CD14-positive monocyte (primary cell): ENCODE results near the gene MET. TPM values are rescaled to one million over a fixed set of nuclear protein-coding genes. Genes with fewer than 3 reads are reported as not detected.

Experiments
- DNase-seq, 3 donors: peaks; one replicate each; pipeline ENCODE4 v3.0.0-alpha.2; 2011 to 2022
- H2AFZ ChIP-seq: 2 replicates; pipeline ENCODE4 v1.6.0; 2012; ENCODE audit warnings: mild to moderate bottlenecking, low read depth, low read length, inconsistent platforms; ENCODE audit not compliant: insufficient read depth, poor library complexity, severe bottlenecking
- H3K27ac ChIP-seq, 2 donors: 1 replicate in 1 of 2; 2 replicates in 1 of 2; pipeline ENCODE4 v1.5.1; 2012 to 2013; ENCODE audit warnings: low read length in 2 of 2, control low read depth in 1 of 2, inconsistent platforms in 1 of 2, low read depth in 1 of 2, mild to moderate bottlenecking in 1 of 2
- H3K27me3 ChIP-seq, 2 donors: one replicate each; pipeline versions ENCODE4 v1.6.0 to v1.6.1; 2011 to 2013; ENCODE audit warnings: low read length in 2 of 2; ENCODE audit not compliant: control insufficient read depth in 2 of 2, insufficient read depth in 2 of 2
- H3K36me3 ChIP-seq, 2 donors: replicated peaks in 1 of 2; 1 replicate in 1 of 2; 2 replicates in 1 of 2; pipeline versions ENCODE4 v1.5.1 to v1.6.1; 2012 to 2013; ENCODE audit warnings: low read length in 2 of 2, control low read depth in 1 of 2, inconsistent platforms in 1 of 2, mild to moderate bottlenecking in 1 of 2; ENCODE audit not compliant: insufficient read depth in 2 of 2, control insufficient read depth in 1 of 2
- H3K4me1 ChIP-seq, 2 donors: 1 replicate in 1 of 2; 2 replicates in 1 of 2; pipeline versions ENCODE4 v1.5.1 to v1.6.1; 2012 to 2013; ENCODE audit warnings: low read length in 2 of 2, control low read depth in 1 of 2, inconsistent platforms in 1 of 2, mild to moderate bottlenecking in 1 of 2, moderate library complexity in 1 of 2; ENCODE audit not compliant: insufficient read depth in 2 of 2, control insufficient read depth in 1 of 2
- H3K4me2 ChIP-seq: replicated peaks from 2 replicates; pipeline ENCODE3; 2012; ENCODE audit warnings: low read length, moderate library complexity, mild to moderate bottlenecking; ENCODE audit not compliant: poor library complexity, severe bottlenecking; ENCODE audit errors: extremely low read depth
- H3K4me3 ChIP-seq, 3 experiments: fragments of 200-600 bp in 1 of 3; sonication (generic) in 1 of 3; replicated peaks in 1 of 3; 1 replicate in 2 of 3; 2 replicates in 1 of 3; pipeline ENCODE4 v1.5.1; 2011 to 2013; ENCODE audit warnings: low read length in 3 of 3, mild to moderate bottlenecking in 3 of 3, control low read depth in 2 of 3, low read depth in 2 of 3, inconsistent platforms in 1 of 3, moderate library complexity in 1 of 3
- H3K79me2 ChIP-seq: 2 replicates; pipeline ENCODE4 v1.6.0; 2012; ENCODE audit warnings: mild to moderate bottlenecking, control low read depth, inconsistent platforms, low read length, moderate library complexity; ENCODE audit not compliant: insufficient read depth
- H3K9ac ChIP-seq: 2 replicates; pipeline ENCODE4 v1.6.0; 2017; ENCODE audit warnings: low read length, mild to moderate bottlenecking; ENCODE audit not compliant: insufficient read depth, poor library complexity, severe bottlenecking
- H3K9me3 ChIP-seq, 2 donors: replicated peaks in 1 of 2; 1 replicate in 1 of 2; 2 replicates in 1 of 2; pipeline versions ENCODE4 v1.5.1 to v1.6.1; 2012 to 2013; ENCODE audit warnings: low read length in 2 of 2, control low read depth in 1 of 2; ENCODE audit not compliant: control insufficient read depth in 1 of 2, insufficient read depth in 1 of 2
- H4K20me1 ChIP-seq: 2 replicates; pipeline ENCODE4 v1.6.0; 2012; ENCODE audit warnings: mild to moderate bottlenecking, low read length, control low read depth, moderate library complexity; ENCODE audit not compliant: insufficient read depth
- H3K27ac Mint-ChIP-seq, 7 donors: one replicate each; pipeline ENCODE4 v1.8.0; 2020; ENCODE audit warnings: mild to moderate bottlenecking in 7 of 7, mixed read lengths in 7 of 7, moderate library complexity in 6 of 7, inconsistent platforms in 2 of 7
- H3K27me3 Mint-ChIP-seq, 3 donors: one replicate each; pipeline ENCODE4 v1.8.0; 2021 to 2022; ENCODE audit warnings: low read depth in 3 of 3, mild to moderate bottlenecking in 3 of 3, mixed read lengths in 3 of 3, moderate library complexity in 3 of 3, inconsistent platforms in 1 of 3
- H3K36me3 Mint-ChIP-seq, 2 donors: one replicate each; pipeline ENCODE4 v1.8.0; 2020; ENCODE audit warnings: mixed read lengths in 2 of 2, inconsistent platforms in 1 of 2, mild to moderate bottlenecking in 1 of 2
- H3K4me1 Mint-ChIP-seq: one replicate; pipeline ENCODE4 v1.8.0; 2020; ENCODE audit warnings: mild to moderate bottlenecking, mixed read lengths
- H3K4me3 Mint-ChIP-seq, 2 donors: one replicate each; pipeline ENCODE4 v1.8.0; 2020; ENCODE audit warnings: mild to moderate bottlenecking in 2 of 2, mixed read lengths in 2 of 2, moderate library complexity in 1 of 2
- H3K9me3 Mint-ChIP-seq, 7 donors: one replicate each; pipeline ENCODE4 v1.8.0; 2020 to 2022; ENCODE audit warnings: mixed read lengths in 7 of 7, mild to moderate bottlenecking in 6 of 7, moderate library complexity in 6 of 7, inconsistent platforms in 2 of 7
- WGBS: methylation state at CpG from one replicate; pipeline ENCODE4 v1.1.5; 2013; ENCODE audit warnings: missing lambda C conversion rate; ENCODE audit not compliant: insufficient coverage; 5-methylcytosine and 5-hydroxymethylcytosine counted together
- intact Hi-C, 2 donors: fragments of 100-400 bp; cut with micrococcal nuclease; formaldehyde crosslinking; loops; one replicate each; pipeline versions ENCODE4 v1.15.0 to v1.15.1; 2023
- polyA plus RNA-seq, 3 donors: library from polyadenylated mRNA; depleted of rRNA in 1 of 3; unstranded in 2 of 3; stranded (reverse) in 1 of 3; fragments of 300-500 nt in 2 of 3; fragments of >200 nt in 1 of 3; fragmentation: Illumina TruSeq in 2 of 3; gene quantifications; 1 replicate in 2 of 3; 2 replicates in 1 of 3; pipeline ENCODE4 v1.2.3, GENCODE V29; 2012 to 2021
- TF ChIP-seq, protein P1 (sequence below): fragments of 200-600 bp; IDR thresholded peaks from one replicate; pipeline ENCODE4 v1.8.0; 2022; ENCODE audit warnings: antibody characterized with exemption, mild to moderate bottlenecking

The MET gene
- polyA plus RNA-seq, 3 donors, result not detected

DNA sequence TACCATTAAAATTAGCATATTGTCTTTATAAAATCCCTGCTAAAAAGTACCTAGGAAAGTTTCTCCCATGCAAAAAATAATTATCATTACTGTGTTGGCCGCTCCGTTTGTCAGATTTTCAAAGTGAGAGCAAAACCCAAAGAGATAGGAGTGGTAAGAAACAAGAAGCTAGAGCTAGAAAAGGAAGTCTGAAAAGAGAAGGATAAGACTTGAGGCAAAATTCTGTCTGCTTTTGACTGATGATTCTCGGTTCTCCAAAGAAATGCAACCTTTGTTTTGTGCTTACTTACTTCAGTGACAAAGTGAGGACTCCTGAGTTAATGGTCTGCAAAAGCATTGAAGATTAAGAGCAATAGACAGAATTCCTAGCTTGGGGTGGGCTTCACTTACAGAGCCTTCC is 157.0 kb downstream of the MET start:
- intact Hi-C loops, result no loop called here
- no peaks in the 10 kb centered on the region for H3K9me3 ChIP-seq
- H3K27ac Mint-ChIP-seq, result peak overlapping the region in 1 of 7 donors; percentile 49
- TF ChIP-seq, protein P1, sequence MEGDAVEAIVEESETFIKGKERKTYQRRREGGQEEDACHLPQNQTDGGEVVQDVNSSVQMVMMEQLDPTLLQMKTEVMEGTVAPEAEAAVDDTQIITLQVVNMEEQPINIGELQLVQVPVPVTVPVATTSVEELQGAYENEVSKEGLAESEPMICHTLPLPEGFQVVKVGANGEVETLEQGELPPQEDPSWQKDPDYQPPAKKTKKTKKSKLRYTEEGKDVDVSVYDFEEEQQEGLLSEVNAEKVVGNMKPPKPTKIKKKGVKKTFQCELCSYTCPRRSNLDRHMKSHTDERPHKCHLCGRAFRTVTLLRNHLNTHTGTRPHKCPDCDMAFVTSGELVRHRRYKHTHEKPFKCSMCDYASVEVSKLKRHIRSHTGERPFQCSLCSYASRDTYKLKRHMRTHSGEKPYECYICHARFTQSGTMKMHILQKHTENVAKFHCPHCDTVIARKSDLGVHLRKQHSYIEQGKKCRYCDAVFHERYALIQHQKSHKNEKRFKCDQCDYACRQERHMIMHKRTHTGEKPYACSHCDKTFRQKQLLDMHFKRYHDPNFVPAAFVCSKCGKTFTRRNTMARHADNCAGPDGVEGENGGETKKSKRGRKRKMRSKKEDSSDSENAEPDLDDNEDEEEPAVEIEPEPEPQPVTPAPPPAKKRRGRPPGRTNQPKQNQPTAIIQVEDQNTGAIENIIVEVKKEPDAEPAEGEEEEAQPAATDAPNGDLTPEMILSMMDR, result no peak
- H3K27ac ChIP-seq, result no peak overlapping the region
- H3K79me2 ChIP-seq, result no peaks in the 10 kb centered on the region
- no peaks in the 10 kb centered on the region for H3K36me3 ChIP-seq
- no peak for DNase-seq
- H4K20me1 ChIP-seq, result no peaks in the 10 kb centered on the region
- H3K4me3 Mint-ChIP-seq, result peak overlapping the region; percentile 18 to 44
- H3K4me3 ChIP-seq, result no peak overlapping the region
- WGBS, result 0% methylated on average over 1 of the region's 3 CpGs
- H2AFZ ChIP-seq, result peak overlapping the region; percentile 7
- no peaks in the 10 kb centered on the region for H3K36me3 Mint-ChIP-seq
- H3K4me1 ChIP-seq, result peaks cover 0 to 9% of the 10 kb centered on the region in 2 donors
- peaks cover 0 to 7% (median 1%) of the 10 kb centered on the region in 3 donors for H3K27me3 Mint-ChIP-seq
- peaks cover 9% of the 10 kb centered on the region for H3K4me1 Mint-ChIP-seq
- peaks cover 0 to 5% (median 5%) of the 10 kb centered on the region in 7 donors for H3K9me3 Mint-ChIP-seq
- peak overlapping the region; percentile 22 for H3K4me2 ChIP-seq
- H3K9ac ChIP-seq, result no peak overlapping the region
- H3K27me3 ChIP-seq, result no peaks in the 10 kb centered on the region

DNA sequence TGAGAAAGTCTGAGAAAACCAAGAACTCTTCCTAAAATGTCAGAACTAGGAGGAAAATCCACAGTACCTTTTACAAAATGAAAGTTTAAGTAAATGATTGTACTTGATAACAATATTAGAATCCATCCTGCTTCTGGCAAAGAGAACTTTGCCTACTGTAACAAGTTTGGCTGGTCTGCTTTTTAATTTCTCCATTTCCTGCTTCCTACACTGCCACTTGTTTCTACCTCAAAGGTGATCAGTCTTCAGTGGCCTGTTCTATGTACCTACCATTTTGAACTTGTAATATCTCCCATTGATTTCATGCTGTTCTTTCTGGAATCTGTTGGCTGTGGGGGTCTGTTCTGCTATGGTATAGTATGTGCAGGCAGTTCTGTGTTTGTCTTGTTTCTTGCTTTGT is 157.5 kb downstream of the MET start:
- Histone ChIP-seq H3K27ac (no peak overlapping the region), H3K36me3 (no peaks in the 10 kb centered on the region), H3K27me3 (no peaks in the 10 kb centered on the region), H4K20me1 (no peaks in the 10 kb centered on the region), H3K79me2 (no peaks in the 10 kb centered on the region), H3K9me3 (no peaks in the 10 kb centered on the region), H3K9ac (no peak overlapping the region), H3K4me3 (no peak overlapping the region), H3K4me2 (peak overlapping the region; percentile 22), H3K4me1 (peaks cover 0 to 9% of the 10 kb centered on the region in 2 donors), H2AFZ (peak overlapping the region; percentile 7)
- Mint-ChIP-seq H3K4me1 (peaks cover 9% of the 10 kb centered on the region), H3K36me3 (no peaks in the 10 kb centered on the region), H3K27ac (no peak overlapping the region), H3K9me3 (peaks cover 0 to 4% (median 1%) of the 10 kb centered on the region in 7 donors), H3K27me3 (peaks cover 0 to 6% (median 1%) of the 10 kb centered on the region in 3 donors), H3K4me3 (no peak overlapping the region)
- TF ChIP-seq, protein P1, result no peak
- intact Hi-C loops, result no loop called here
- no peak for DNase-seq
